ENCODE results near the gene ATP7B.
"Not testable (repeated sequence)": the region's sequence is repeated elsewhere in the genome, so short reads cannot be mapped to it uniquely, and the experiment has no call there.

ATP7B gene

DNA sequence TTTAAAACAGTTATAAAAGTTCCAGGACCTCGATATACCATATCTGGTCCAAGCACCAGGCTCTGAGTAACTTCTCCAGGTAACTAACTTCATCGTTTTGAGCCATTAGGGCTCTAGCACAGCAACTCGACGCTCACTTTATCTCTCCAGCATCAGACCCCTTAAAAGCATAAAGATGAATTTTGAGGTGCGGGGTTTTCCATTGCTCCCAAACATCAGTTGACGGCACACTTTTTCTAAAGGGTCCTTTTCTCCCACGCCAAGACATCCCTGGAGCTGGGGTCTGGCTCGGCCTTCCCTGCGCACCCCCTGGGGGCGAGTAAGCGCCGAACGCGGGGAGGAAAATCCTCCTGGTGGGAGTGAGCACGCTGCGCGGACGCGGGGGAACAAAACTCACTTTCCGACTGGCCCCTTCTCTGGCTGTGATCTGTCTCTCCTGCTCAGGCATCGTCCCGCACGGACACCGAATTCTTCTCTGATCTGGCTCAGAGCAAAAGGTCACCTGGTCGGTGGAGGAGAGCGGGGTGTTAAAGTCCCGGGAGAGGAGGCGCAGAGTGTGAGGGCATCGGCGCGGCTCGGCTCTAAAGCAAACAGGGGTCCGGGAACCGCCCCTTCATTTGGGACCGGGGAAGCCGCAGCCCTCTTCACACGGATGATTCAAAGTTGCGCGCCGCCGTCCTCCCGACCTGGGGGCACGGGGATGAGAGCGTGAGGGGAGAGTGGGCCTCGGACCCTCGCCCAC lies at the start of gene ATP7B:
Gene ATP7B (minus strand): TSS at position 561 of the 742 bp plus-strand sequence. CDS start 113 bp downstream, at position 448.
- DNase-seq (ENCODE audit: low read depth) = no peak

DNA sequence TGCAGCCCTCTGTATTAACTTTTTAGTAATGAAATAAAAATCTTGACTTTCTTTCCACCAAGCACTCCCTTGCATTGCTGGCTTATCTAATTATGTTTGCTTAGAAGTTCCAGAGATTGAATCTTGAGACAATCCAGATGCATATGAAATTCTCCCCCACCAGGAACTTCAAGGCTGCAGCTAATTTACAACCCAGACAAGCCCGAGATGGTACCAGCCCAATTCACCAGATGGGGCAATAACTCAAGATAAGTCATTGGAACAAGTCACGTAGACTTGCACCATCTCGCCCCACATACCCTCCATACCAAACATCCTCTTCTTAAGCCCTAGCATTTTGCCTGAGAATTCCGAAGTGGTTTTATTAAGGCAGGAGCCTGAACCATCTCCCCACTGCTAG lies 42.2 kb upstream of the ATP7B start:
- no peak for DNase-seq (ENCODE audit: low read depth)

DNA sequence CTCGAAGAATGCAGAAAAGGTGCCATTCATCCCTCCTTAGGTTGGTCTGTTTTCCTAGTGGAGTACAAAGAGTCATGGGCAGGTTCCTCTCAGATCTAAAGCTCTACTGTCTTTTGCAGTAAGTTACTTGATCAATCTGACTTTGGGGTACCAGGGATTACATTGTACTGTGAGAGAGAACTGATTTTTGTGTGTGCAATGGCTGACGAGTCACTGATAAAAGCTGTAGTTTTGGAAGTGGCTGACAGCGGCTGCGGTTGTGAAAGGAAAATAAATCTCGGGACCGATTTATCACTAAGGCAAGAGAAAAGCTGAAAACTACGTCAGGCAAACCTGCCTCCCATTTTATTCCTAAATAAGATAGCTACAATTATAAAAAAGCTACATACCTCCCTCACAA lies 40.1 kb upstream of the ATP7B start:
- no peak for DNase-seq (ENCODE audit: low read depth)

- DNase-seq (ENCODE audit: low read depth) = peak; percentile 27
Observed at GRCh38 chr13:52048516-52048915, 37.3 kb upstream of the ATP7B start.

GRCh38 chr13:52047463-52047862 lies 36.2 kb upstream of the ATP7B start:
- DNase-seq (ENCODE audit: low read depth) = no peak

GRCh38 chr13:52043675-52044074 lies 32.4 kb upstream of the ATP7B start:
- no peak for DNase-seq (ENCODE audit: low read depth)

GRCh38 chr13:52036037-52036436 lies 24.8 kb upstream of the ATP7B start:
- DNase-seq (ENCODE audit: low read depth) = no peak

- DNase-seq (ENCODE audit: low read depth) = peak; percentile 42
Observed at GRCh38 chr13:52034616-52035226, 23.5 kb upstream of the ATP7B start.

- DNase-seq (ENCODE audit: low read depth) = no peak
Observed at GRCh38 chr13:52033039-52033438, 21.8 kb upstream of the ATP7B start.

DNA sequence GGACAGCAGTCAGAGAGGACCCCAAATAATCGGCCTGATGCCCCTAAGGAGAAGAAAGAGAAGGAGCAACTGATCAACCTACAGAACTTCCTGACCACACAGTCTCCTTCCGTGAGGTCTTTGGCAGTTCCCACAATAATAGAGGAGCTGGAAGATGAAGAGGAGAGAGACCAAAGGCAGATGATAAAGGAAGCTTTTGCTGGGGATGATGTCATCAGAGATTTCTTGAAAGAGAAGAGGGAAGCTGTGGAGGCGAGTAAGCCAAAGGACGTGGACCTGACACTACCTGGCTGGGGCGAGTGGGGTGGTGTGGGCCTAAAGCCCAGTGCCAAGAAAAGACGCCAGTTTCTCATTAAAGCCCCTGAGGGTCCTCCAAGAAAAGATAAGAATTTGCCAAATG lies 19.2 kb upstream of the ATP7B start:
- not testable (repeated sequence) for DNase-seq (ENCODE audit: low read depth)

- DNase-seq (ENCODE audit: low read depth) = no peak
Observed at GRCh38 chr13:52029569-52029968, 18.3 kb upstream of the ATP7B start.

GRCh38 chr13:52027832-52028231 lies 16.6 kb upstream of the ATP7B start:
- no peak for DNase-seq (ENCODE audit: low read depth)

GRCh38 chr13:52026246-52026626 lies 15.0 kb upstream of the ATP7B start:
- peak; percentile 10 for DNase-seq (ENCODE audit: low read depth)

GRCh38 chr13:52025475-52026245 lies 14.4 kb upstream of the ATP7B start:
- DNase-seq (ENCODE audit: low read depth) = peak; percentile 11

GRCh38 chr13:52024481-52024880 lies 13.2 kb upstream of the ATP7B start, which contains the start of gene UTP14C:
UTP14C (plus strand) TSS chr13:52024691; CDS start chr13:52028805, 4,114 bp downstream.
- DNase-seq (ENCODE audit: low read depth) = peak; percentile 12

- DNase-seq (ENCODE audit: low read depth) = no peak
Observed at GRCh38 chr13:52022356-52022755, 11.1 kb upstream of the ATP7B start.

DNA sequence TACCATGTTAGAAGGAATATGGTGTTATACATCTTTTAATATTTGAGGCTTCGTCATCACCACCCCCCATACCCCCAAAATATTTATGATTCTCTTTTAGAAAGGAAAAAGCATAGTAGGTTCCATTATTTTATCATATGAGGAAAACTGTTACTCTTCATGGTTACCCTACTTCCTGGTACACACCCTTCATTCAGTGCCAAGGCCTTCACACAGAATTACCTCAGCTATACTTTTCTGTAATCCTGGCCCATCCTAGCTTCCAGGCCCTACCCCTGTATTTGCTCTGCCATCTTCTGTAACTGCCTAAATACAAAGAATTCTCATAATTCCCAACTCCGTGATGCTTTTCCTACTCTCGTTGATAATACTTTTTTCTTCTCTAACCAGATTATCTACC lies 8.9 kb upstream of the ATP7B start:
- DNase-seq (ENCODE audit: low read depth) = no peak

GRCh38 chr13:52016296-52016695 lies 5.0 kb upstream of the ATP7B start:
- DNase-seq (ENCODE audit: low read depth) = no peak

GRCh38 chr13:52012512-52012836 lies 1.2 kb upstream of the ATP7B start:
- DNase-seq (ENCODE audit: low read depth) = no peak

GRCh38 chr13:52011632-52012511 lies 622 bp upstream of the ATP7B start, which contains the start of gene ALG11:
ALG11 (plus strand) TSS chr13:52012398; CDS start chr13:52012419, 21 bp downstream.
- peak; percentile 98 for DNase-seq (ENCODE audit: low read depth)

DNA sequence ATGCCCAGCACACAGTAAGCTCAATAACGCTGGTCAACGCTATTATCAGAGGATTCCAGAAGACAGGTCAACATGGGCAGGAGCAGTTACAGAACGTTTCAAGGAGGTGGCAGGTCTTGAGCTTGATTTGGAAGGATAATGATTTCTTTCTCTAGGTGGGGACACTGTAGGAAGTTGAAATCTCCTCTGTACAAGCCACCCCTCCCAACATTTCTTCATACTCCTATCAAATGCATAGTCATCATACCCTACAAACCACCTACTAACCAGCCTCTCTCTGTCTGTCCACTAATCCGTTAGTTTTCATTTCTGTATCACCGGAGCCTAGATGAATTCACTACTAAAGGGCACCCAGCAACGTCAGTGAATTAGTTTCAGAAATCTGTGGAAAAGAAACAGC lies 1.3 kb downstream of the ATP7B start:
- DNase-seq (ENCODE audit: low read depth) = no peak
